Sigmoid colon (tissue), 7 donors: Measurements from ENCODE around the gene ARHGAP8. TPM values are rescaled to one million over a fixed set of nuclear protein-coding genes. Genes with fewer than 3 reads are reported as not detected.

Source experiments
- DNase-seq: peaks from one replicate; pipeline ENCODE4 v3.0.0-alpha.2; 2019
- H3K27ac ChIP-seq, 4 donors: fragments of 200-600 bp; sonication (generic); one replicate each; pipeline ENCODE4 v1.5.1; 2016 to 2019; ENCODE audit warnings: mild to moderate bottlenecking in 1 of 4
- H3K27me3 ChIP-seq, 3 donors: fragments of 200-600 bp; sonication (generic); one replicate each; pipeline ENCODE4 v1.5.1; 2019; ENCODE audit warnings: mild to moderate bottlenecking in 1 of 3
- H3K36me3 ChIP-seq, 4 donors: fragments of 200-600 bp; sonication (generic); one replicate each; pipeline ENCODE4 v1.5.1; 2016 to 2019
- H3K4me1 ChIP-seq, 4 donors: fragments of 200-600 bp; sonication (generic); one replicate each; pipeline ENCODE4 v1.5.1; 2017 to 2019
- H3K4me3 ChIP-seq, 4 donors: fragments of 200-600 bp; sonication (generic); one replicate each; pipeline ENCODE4 v1.5.1; 2017 to 2019; ENCODE audit warnings: mild to moderate bottlenecking in 2 of 4, moderate library complexity in 1 of 4
- H3K9me3 ChIP-seq, 4 donors: fragments of 200-600 bp in 3 of 4; sonication (generic) in 3 of 4; one replicate each; pipeline versions ENCODE4 v1.5.1 to v1.6.1; 2013 to 2019
- CTCF ChIP-seq, 4 experiments: fragments of 450-650 bp in 3 of 4; fragments of 200-600 bp in 1 of 4; IDR thresholded peaks; one replicate each; pipeline ENCODE4 v1.5.1; 2016 to 2019; ENCODE audit warnings: antibody characterized with exemption in 4 of 4, mild to moderate bottlenecking in 3 of 4, moderate library complexity in 2 of 4
- EP300 ChIP-seq, 4 donors: sonication (generic); formaldehyde crosslinking; IDR thresholded peaks; one replicate each; pipeline ENCODE4 v1.6.1; 2017; ENCODE audit warnings: antibody characterized with exemption in 4 of 4
- POLR2A ChIP-seq, 2 donors: fragments of 450-650 bp; IDR thresholded peaks; one replicate each; pipeline ENCODE4 v1.6.1; 2016; ENCODE audit warnings: antibody characterized with exemption in 2 of 2, mild to moderate bottlenecking in 2 of 2, moderate library complexity in 2 of 2
- POLR2AphosphoS5 ChIP-seq, 4 donors: sonication (generic); formaldehyde crosslinking; IDR thresholded peaks; one replicate each; pipeline ENCODE4 v1.6.1; 2017; ENCODE audit warnings: antibody characterized with exemption in 4 of 4
- WGBS, 2 donors: extraction: QIAGEN DNeasy Blood & Tissue Kit; methylation state at CpG; one replicate each; pipeline ENCODE4 v1.1.7; 2013; 5-methylcytosine and 5-hydroxymethylcytosine counted together
- intact Hi-C: fragments of 100-400 bp; cut with DNase I; formaldehyde crosslinking; loops from one replicate; pipeline ENCODE4 v1.15.1; 2023
- polyA plus RNA-seq, 3 donors: library from polyadenylated mRNA; stranded (reverse); fragments of 200-250 nt; gene quantifications; one replicate each; pipeline ENCODE4 v1.2.3, GENCODE V29; 2013
- total RNA-seq, 4 donors: library from RNA; depleted of rRNA; stranded (reverse); fragments of >200 nt; gene quantifications; one replicate each; pipeline ENCODE4 v1.1.0, GENCODE V29; 2016
- donor health status: healthy with polysubstance abuse.
- donor health status: Bipolar disorder and iron deficiency.
- donor health status: healthy.

Gene ARHGAP8
- total and polyA plus RNA-seq, 7 donors: 0.66 to 30.9 (median 6.0) TPM; not detected in 1

- Histone ChIP-seq H3K4me3 (no peak overlapping the region), H3K9me3 (no peaks in the 10 kb centered on the region), H3K4me1 (no peaks in the 10 kb centered on the region), H3K27ac (no peak overlapping the region), H3K36me3 (no peaks in the 10 kb centered on the region), H3K27me3 (peaks cover 0 to 27% (median 10%) of the 10 kb centered on the region in 3 donors)
- intact Hi-C loops: no loop called here
- 92 to 95% methylated on average over 5 of the region's 5 CpGs for WGBS, 2 donors
- DNase-seq: no peak
- no peak for TF ChIP-seq EP300 (IDR thresholded peaks at IDR 0.05)
- TF ChIP-seq POLR2AphosphoS5 (IDR thresholded peaks at IDR 0.05): no peak
- TF ChIP-seq CTCF (IDR thresholded peaks at IDR 0.05): no peak
- no peak for TF ChIP-seq POLR2A (IDR thresholded peaks at IDR 0.05)
Observed at GRCh38 chr22:44818727-44819126, 66.4 kb downstream of the ARHGAP8 start.

- Histone ChIP-seq H3K36me3 (no peaks in the 10 kb centered on the region), H3K9me3 (no peaks in the 10 kb centered on the region), H3K4me1 (no peaks in the 10 kb centered on the region), H3K27me3 (peaks cover 0 to 24% (median 10%) of the 10 kb centered on the region in 3 donors), H3K27ac (no peak overlapping the region), H3K4me3 (no peak overlapping the region)
- intact Hi-C loops: loop anchor here (5.0 kb wide), 1 partner anchor 277 kb away; no protein-coding TSS in a partner anchor
- DNase-seq: peak; percentile 48
- TF ChIP-seq EP300 (IDR thresholded peaks at IDR 0.05): no peak
- no peak for TF ChIP-seq POLR2A (IDR thresholded peaks at IDR 0.05)
- TF ChIP-seq POLR2AphosphoS5 (IDR thresholded peaks at IDR 0.05): no peak
- TF ChIP-seq CTCF (IDR thresholded peaks at IDR 0.05): no peak
- WGBS, 2 donors: 76 to 82% methylated on average over 18 of the region's 18 CpGs
Observed at GRCh38 chr22:44819966-44820631, 67.7 kb downstream of the ARHGAP8 start.

DNA sequence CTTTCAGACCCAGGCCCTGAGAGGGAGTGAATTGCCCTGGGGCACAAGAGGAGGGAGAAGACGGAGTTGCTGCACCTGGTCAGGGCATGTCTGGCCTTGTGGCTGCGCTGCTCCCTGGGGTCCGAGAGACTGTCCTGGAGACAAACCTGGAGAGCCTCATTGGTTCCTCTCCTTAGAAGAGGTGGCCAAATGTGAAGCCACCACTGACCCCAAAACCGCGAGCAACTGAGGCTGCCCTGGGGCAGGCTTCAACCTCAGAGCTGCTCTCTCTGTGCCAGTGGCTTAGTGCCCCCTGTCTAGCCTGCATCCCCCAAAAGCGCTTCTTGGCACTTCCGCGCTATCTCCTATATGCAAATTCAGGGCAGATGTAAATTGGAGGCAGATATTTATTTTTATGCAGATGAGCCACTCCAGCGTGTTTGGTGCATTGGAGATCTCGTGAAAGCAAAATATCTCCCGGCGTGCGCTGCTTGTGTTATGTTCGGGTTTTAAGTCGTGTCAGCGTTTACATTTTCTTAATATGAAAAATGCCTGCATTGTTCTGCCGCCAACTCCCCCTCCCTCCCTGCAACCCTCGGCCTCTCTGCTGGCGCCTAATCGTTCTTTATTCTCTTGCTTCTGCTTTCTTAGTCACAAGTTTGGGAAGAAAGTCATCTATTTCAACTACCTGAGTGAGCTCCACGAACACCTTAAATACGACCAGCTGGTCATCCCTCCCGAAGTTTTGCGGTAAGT lies 69.5 kb downstream of the ARHGAP8 start:
- H3K27ac ChIP-seq: no peak overlapping the region
- intact Hi-C loops: loop anchor here (5.0 kb wide), 1 partner anchor 275 kb away; no protein-coding TSS in a partner anchor

GRCh38 chr22:44822534-44822933 lies 70.2 kb downstream of the ARHGAP8 start:
- intact Hi-C loops: loop anchor here (5.0 kb wide), 1 partner anchor 275 kb away; no protein-coding TSS in a partner anchor
- TF ChIP-seq EP300 (IDR thresholded peaks at IDR 0.05) (no peak), POLR2AphosphoS5 (IDR thresholded peaks at IDR 0.05) (no peak)
- no peaks in the 10 kb centered on the region for H3K36me3 ChIP-seq
- no peak overlapping the region for H3K4me3 ChIP-seq
- peaks cover 0 to 24% (median 10%) of the 10 kb centered on the region in 3 donors for H3K27me3 ChIP-seq
- no peaks in the 10 kb centered on the region for H3K4me1 ChIP-seq
- peak; percentile 9 for DNase-seq
- H3K9me3 ChIP-seq: no peaks in the 10 kb centered on the region
- WGBS, 2 donors: 78 to 79% methylated on average over 13 of the region's 13 CpGs
- no peak overlapping the region for H3K27ac ChIP-seq

More for the DNA sequence above, 69.5 kb downstream of the ARHGAP8 start:
- Histone ChIP-seq H3K4me3 (no peak overlapping the region), H3K4me1 (no peaks in the 10 kb centered on the region), H3K36me3 (no peaks in the 10 kb centered on the region), H3K27me3 (peaks cover 0 to 24% (median 10%) of the 10 kb centered on the region in 3 donors), H3K9me3 (no peaks in the 10 kb centered on the region)
- 84 to 92% methylated on average over 24 of the region's 24 CpGs for WGBS, 2 donors
- peak; percentile 10 for DNase-seq
- TF ChIP-seq POLR2AphosphoS5 (IDR thresholded peaks at IDR 0.05) (no peak), POLR2A (IDR thresholded peaks at IDR 0.05) (no peak), CTCF (IDR thresholded peaks at IDR 0.05) (no peak), EP300 (IDR thresholded peaks at IDR 0.05) (no peak)

- Histone ChIP-seq H3K9me3 (no peaks in the 10 kb centered on the region), H3K36me3 (no peaks in the 10 kb centered on the region), H3K27me3 (peaks cover 0 to 24% (median 10%) of the 10 kb centered on the region in 3 donors), H3K27ac (no peak overlapping the region), H3K4me1 (no peaks in the 10 kb centered on the region), H3K4me3 (no peak overlapping the region)
- peak; percentile 49 for DNase-seq
- intact Hi-C loops: loop anchor here (5.0 kb wide), 1 partner anchor 274 kb away; no protein-coding TSS in a partner anchor
- WGBS, 2 donors: 94 to 95% methylated on average over 8 of the region's 8 CpGs
- TF ChIP-seq POLR2AphosphoS5 (IDR thresholded peaks at IDR 0.05): no peak
- no peak for TF ChIP-seq POLR2A (IDR thresholded peaks at IDR 0.05)
- TF ChIP-seq CTCF (IDR thresholded peaks at IDR 0.05): no peak
- TF ChIP-seq EP300 (IDR thresholded peaks at IDR 0.05): no peak
Observed at GRCh38 chr22:44823396-44823795, 71.0 kb downstream of the ARHGAP8 start.
